Activated T-helper 1 cell treated with anti-CD3 and anti-CD28 coated beads, Interleukin-2, amount 50 U/mL, for 16 hours (primary cell): ENCODE results near the gene NCKAP5.

Source experiments
- DNase-seq, 2 donors: peaks; one replicate each; pipeline ENCODE4 v3.0.0-alpha.2; 2020; ENCODE audit warnings: low read depth in 1 of 2, low spot score in 1 of 2

Gene NCKAP5

DNA sequence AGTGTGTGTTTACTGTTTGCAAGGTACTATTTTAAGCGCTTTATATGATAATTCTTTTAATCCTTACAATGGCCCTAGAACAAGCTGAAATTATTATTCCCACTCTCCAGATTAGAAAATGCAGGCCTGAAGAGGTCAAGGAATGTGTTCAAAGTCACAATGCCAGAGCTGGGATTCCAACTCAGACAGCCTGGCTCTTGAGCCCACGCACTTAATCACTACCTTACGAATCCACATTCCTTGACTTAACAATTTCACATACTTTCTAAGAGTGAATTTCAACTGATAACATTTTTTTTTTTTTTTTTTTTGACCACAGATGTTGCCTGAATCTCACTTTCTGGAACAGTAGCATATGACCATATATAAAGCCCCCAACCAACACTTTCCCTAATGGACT is 400.3 kb downstream of the NCKAP5 start:
- DNase-seq: no peak

DNA sequence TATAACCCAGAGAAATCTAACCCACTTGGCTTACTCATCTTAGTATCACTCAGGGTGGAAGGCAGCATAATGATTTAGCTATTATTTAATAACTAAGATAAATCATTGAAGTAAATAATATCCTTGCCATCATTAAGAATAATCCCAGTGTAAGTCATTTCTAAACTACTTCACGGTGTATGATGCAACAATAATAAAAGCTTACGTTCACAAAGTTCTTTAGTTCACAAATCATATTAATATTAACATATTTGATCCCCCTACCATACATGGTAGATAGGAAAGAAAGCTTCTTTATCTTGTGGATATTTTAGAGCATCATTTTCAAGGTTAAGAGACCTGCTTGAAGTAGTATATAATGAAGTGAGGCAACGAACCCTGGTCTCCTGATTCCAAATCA is 401.0 kb downstream of the NCKAP5 start:
- no peak for DNase-seq

DNA sequence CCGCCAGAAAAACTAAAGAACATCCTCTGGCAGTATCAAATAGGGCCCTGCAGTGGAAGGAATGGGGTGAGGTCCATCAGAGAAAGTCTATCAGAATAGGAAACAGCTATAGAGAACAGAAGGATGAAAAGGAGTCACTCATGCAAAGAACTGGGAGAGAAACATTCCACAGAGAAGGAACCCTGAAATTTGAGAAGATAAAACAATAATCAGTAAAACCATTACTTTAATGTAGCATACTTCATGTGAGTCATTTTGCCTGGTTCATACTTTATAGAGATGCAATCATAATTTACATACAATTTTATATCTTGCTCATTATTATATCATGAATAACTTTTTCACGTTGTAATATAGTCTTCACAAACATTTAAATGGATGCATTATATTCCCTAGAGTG is 402.2 kb downstream of the NCKAP5 start:
- DNase-seq: no peak

DNA sequence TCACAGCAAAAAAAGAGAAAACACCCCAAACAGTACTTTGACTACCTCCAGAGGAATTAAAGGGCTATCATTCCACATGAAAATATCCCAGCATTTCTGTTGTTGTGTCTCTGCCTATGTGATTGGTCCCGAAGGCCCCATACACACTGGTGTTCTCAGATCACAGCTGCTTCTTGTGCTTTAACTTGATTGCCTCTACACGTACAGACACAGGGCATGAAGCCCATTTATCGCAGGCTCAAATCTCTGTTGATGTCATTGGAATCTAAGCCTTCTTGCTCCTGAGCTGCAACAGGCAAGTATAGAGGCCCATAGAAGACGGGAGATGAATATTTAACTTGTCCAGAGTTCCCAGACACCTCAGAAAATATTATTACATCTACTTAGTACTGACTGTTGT is 405.2 kb downstream of the NCKAP5 start:
- DNase-seq: no peak

DNA sequence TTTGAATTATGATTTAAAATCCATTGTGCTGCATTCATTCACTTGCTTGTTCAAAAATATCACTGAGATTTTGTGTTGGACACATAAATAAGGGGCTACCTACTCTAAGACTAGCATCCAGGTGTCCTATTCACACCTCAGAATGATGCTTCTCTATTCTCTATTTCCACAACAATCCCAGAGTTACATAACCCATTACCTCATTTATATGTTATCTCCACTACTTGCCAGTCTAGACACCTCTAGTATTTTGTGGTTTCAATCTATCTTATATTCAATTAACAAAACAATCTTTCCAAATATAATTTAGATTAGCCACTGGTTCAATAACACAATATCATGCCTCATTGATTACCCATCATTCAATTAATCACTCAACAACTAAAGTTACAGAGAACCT is 409.8 kb downstream of the NCKAP5 start:
- DNase-seq: no peak

DNA sequence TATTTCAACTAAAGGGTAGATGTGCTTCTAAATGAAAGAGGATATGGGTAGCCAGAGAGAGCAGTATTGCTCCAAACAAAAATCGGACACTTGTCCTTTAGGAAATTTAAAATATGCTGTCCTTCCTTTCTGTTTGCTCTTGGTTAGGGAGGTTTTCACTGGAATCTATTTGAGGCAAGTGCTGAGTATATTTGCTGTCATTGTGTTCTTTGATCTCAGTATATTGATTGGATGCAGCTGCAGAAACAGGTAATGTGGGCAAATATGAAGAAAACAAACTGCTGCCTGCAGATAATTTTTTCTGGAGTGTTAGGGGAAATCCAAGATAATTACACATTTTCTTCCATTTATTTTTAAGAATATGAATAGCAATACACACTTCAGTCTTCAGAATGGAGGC is 410.2 kb downstream of the NCKAP5 start:
- DNase-seq: no peak

DNA sequence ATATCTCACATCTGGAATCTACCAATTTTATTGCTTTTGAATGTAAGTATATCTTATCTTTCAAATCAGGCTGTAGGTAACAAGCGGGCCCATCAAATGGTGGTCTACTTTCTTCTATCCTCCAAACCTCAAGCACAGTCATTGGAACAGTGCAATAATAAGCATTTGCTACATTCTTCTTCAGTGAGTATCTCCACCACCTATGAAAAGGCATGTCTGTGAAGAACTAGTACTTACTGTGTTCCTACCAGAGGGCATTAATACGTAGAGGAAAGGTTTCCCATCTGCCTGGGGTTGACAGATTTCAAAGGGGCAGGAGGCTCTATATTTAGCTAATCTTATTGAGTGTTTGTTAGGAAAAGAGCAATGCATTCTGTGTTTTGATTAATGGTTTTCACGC is 411.1 kb downstream of the NCKAP5 start:
- DNase-seq: no peak

DNA sequence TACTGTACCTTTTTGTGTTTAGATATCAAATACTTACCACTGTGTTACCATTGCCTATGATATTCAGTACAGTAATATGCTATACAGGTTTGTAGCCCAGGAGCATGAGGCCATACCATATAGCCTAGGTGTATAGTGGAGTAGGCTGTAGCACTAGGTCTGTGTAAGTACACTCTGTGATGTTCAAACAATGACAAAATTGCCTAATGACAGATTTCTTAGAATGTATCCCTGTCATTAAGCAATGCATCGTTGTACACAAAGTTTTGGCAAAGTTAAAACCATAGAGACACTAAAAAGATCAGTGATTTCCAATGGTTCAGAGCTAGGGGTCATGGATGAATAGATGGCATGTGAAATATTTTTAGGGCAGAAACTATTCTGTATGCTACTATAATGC is 415.5 kb downstream of the NCKAP5 start:
- DNase-seq: no peak

DNA sequence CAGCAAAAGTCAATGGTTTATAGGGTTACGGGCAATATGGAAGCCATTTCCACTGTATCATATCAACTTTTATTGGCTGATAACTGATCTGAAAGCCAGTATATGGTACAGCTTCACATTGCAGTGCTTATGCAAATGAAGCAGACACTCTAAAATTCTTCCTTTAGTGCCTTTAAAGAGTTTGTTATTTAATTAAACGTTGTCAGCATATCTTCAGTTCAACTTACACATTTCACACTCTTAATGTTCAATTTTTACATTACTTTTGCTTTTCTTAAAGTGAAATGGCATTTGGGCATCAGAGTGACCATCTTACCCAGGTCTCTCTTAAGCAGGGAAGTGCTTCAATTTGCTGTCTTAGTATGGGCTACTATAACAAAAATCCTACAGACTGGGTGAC is 420.1 kb downstream of the NCKAP5 start:
- DNase-seq: no peak

DNA sequence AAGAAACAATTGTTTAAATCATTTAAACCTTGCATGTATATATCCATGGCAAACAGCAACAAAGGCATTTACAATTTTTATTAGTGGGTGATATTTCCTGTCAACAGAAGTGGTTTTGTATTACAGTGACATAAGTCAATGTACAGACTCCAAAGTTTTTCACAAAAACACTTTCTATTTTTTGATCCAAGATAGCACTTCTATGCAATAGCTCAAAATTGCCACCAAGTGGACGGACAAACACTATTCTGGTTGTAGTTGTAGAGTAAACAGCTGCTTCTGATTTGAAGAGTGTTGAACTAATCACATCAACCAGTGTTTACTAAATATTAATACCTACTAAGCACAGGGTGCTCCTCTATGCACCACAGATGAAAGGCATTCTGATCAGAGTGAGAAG is 421.4 kb downstream of the NCKAP5 start:
- no peak for DNase-seq

DNA sequence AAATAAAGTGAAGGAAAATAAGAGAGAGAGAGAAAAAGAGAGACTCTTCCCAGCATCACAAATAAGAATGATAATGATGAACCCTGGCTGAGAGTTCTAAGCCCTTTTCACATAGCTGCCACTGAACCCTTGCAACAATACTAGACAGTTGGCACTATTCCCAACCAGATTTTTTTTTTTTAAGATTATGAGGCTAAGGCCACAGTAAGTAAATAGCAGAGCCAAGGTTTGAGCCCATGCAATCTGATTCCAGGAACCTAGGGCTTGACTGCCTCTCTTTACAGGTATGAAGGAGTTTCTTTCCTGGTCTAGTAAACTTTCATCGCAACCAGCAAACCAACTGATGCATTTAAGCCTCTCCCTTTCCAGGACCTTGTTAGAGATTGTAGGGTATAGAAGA is 424.6 kb downstream of the NCKAP5 start:
- no peak for DNase-seq

DNA sequence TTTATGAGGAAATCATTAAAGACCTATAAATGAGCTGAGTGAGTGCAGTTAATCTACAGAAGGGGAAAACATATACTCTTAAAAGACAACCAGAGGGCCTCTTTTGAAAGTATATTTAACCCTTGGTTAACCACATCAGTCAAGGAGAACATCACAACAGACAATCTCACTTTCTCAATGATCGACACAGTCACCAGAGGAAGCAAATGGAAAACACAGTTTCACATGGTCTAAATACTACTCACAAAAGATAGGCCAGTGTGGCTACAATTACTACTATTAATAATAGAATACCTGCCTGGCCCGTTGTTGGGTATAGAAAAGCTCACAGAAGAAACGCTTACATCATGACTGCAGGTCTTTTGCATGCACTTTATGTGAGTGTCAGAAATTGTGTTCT is 426.2 kb downstream of the NCKAP5 start:
- DNase-seq: no peak

DNA sequence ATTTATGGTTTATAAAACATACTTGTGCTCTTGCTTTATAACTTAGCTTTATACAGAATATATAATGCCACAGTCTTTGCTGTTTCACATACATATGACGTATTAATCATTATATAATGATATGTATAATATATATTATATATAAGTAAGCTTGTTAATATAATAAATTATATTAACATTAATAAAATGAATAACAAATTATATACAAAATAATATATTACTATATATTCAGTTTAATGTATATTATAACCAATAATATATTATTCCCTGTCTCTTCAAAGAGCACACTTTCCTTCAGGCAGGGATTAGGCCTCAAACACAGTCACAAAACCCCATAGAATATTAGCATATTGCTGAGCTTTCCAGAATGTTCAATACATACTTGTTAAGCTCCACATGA is 427.6 kb downstream of the NCKAP5 start:
- no peak for DNase-seq

DNA sequence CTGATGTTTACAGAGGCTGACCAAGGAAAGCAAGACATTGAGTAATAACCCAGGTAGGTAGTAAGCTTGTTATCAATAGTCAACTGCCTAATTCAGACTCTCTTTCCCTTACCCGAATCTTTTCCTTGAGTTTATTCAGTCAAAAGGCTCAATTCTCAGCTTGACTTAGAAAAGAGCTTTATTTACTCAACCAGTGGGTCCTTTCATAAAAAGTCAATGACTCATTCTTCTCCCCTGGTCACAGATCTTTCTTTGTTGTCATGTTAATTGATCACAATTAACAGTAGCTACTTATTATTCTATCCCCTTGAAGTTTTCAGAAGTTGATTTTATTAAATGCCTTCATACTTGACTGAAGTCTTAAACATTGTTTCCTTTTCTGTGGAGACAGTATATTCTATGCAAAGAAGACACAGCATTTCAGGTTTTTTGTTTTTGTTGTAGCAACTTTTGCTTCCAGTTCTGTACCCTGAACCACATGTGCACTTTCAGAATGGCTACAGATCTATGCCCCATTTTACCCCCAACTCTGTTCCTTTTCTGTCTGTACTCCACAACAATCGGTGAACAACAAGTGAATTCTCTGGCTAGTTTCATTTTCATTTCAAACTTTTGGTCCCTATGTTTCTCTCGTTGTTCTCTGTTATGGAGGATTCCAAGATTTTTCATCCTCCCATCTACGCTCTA is 428.3 kb downstream of the NCKAP5 start:
- no peak for DNase-seq

DNA sequence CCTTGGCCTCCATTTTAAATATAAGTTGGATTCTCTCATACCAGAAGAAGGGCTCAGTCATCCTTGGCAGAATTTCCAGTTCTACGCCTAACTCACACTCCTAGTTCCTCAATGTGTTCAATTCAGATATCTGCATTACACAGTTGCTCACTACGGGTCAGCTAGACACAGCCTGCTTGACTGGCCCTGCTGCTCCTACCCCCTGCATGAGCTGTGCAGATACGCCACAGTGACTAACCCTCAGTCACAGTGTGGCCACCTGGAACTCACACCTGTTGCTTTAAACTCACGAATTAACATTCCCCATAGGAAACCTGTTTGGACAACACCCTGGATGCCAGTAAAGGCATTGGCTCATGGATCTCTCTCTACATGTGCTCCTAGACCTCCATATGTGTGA is 429.6 kb downstream of the NCKAP5 start:
- no peak for DNase-seq

DNA sequence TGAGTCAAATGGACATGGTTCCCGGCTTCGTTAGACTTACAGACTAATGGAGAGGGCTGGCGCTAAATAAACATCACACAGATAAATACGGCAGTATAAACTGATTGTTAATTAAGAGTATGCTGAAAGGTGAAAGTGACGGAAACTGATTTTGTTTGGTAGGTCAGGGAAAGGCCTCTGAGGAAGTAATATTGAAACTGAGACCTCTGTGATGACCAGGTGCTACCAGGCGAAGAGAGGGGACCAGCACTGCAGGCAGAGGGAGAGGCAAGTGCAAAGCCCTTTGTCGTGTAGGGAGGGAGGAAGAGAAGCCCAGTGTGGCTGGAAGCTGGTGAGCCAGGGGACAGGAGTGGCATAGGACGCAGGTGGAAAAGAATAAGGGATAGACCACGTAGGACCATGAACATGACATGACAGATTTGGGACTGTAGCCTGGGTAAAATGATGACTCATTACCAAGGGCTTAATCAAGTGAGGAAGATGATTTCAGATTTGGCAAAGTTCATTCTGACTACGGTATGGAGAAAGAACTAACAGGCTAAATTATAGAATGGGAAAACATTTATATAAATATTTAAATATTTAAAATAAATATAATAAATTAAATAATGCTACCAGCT is 433.1 kb downstream of the NCKAP5 start:
- no peak for DNase-seq

DNA sequence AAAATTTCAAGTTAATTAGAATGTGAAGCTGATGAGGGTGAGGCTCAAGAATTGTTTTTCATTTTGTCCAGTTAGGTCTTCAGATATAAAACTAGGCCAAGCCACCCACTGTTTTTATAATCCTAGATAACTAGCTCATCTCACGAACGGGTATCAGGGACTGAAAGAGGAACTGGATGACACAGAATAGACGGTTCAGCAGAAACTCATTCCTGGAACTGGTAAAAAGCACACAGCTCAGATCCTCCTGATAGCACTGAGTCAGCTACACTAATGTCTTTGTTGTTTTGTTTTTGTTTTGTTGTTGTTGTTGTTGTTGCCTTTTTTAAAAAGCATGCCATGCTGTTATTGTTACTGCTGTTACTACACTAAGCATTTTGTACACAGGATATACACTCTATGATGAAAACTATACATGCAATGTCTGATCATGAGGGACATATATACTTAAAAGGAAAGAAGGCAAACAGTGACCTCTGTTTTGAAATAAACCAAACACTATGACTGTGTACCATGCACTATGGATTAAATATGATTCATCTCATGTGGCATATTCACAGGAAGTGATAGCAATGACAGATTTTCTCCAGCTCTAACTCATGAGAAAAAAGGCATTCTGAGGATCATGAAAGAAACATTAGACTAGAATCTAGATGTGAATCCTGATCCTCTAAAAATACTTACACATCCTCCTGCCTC is 437.6 kb downstream of the NCKAP5 start:
- no peak for DNase-seq

DNA sequence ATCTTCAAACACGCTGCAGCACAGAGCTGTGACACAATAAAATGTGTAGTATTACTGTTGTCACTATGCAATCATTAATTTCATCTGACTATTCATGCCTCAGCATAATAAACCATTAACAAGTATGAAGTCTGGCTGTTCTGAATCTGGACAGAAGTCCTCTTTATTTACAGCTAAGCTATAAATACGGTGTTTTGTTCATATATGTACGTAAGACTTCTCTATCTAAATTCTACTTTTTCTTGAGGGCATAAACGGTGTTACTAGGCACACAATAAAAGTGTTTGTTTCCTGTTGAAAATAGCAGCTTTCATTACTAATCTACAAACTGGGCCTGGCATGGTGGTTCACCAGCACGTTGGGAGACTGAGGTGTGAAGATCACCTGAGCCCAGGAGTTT is 443.8 kb downstream of the NCKAP5 start:
- no peak for DNase-seq

DNA sequence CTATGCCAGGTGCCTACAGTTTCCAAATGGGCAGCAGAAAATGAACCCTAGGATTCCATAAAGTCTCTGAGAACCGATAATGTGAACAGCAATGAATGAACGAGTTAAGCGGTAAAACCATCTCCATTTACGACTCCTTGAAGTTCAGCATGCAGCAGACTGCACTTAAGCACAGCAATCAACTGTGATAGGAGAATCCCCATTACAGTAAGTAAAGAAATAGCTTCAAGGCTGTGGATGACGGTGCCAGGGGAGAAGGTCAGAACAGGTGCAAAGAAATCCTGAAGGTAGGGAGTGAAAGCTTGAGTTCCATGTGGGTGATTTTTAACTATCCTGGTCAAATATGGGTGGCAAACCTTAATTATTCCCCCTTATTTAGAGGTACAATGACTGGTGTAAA is 444.4 kb downstream of the NCKAP5 start:
- DNase-seq: no peak

DNA sequence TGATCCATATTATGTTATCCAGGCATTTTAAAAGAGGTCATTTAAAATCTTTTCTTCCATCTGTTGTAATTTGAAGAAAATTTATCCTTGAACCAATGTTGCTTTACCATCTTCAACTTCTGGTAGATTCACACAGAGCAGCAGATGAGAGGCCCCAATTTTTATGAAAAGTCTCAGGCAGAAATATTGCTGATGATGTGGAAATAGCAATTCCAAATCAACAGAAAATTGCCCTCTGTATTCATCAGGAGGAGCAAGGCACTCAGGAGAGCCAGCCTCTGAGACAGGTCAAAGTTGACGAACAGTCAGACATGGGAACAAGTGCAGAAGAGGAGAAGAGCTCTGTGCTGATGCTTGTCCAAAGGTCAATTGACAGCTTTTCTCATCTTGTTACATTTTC is 444.9 kb downstream of the NCKAP5 start:
- DNase-seq: no peak

DNA sequence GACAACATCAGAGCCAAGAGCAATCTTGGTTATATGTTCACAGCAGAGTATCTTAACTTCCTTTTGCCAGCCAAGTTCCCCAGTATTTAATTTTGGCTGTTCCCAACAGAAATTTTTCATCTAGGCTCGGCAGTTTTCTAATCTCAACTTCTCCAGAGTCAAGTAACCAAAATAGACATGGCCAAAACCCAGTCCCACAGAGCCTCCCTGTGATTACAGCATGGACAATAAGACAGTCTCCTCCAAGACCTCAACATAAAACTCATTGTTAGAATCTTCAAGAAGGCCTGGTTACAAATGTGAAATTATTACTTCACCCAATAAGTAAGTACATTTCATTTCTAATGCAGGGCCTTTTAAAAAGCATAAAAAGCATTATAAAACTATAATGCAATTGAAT is 445.7 kb downstream of the NCKAP5 start:
- DNase-seq: no peak

DNA sequence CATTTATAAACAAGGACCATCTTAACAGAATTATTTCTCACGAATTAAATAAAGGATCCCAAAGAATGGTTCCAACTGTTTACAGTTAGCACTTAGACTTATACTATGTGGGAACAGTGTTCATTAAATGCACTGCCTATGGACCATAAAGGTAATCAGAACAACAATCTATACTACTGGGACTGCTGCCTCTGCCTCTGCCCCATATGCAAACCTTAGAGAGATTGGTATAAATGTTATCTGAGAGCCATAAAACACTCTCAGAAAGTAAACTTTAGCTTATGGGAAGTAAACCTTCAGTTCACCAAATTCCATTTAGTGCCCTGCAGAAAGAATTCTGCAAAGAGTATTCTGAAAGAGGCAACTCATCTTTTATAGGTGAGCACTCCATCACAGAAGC is 448.0 kb downstream of the NCKAP5 start:
- DNase-seq: no peak

DNA sequence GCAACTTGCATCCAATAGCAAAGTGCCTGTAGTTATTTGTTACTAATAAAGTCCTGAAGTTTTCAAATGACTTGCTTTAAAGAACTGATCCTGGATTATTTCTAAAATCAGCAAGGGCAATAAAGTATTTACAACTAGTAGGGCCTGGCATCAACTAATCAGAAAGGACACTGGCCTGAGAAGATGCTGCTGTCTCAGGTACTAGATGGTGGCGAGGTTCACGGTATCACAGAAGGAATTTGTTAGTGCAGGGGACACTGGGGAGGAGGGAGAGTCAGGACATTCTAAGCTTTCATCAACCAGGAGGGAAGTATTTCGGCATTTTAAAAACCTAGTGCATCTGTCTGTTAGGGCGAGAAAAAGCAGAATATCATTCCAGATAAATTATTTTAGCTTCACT is 458.1 kb downstream of the NCKAP5 start:
- DNase-seq: no peak
